VCaP (cell line): Measurements from ENCODE around the gene MLLT6.
A peak's percentile ranks its signal among the peaks of the same experiment; 100 is the strongest.

ENCODE experiments used
- H3K27ac ChIP-seq: fragments of 450-650 bp; 2 replicates; pipeline ENCODE4 v1.5.1; 2017
- TF ChIP-seq, protein P1 (sequence below): fragments of 450-650 bp; conservative IDR thresholded peaks from 2 replicates; pipeline ENCODE4 v1.5.1; 2017; ENCODE audit warnings: mild to moderate bottlenecking, moderate library complexity

MLLT6 gene

DNA sequence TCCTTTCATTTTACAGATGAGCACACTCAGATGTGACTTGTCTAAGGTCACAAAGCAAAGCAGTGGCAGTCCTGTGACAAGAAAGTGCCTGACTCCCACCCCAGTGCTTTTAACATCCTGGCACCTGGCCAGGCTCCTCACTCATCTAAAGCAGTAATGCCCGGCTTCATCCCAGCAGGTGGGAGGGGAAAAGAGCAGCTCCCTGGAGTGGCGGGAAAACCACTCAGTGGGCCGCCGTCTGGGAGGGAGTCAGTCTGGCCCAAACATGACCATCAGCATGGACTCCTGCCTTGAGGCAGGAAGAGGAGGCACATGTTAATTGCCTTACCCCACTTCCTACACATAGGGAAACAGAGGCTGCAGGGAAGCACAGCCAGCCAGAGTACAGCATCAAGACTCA lies 40.5 kb downstream of the MLLT6 start:
- TF ChIP-seq, protein P1, sequence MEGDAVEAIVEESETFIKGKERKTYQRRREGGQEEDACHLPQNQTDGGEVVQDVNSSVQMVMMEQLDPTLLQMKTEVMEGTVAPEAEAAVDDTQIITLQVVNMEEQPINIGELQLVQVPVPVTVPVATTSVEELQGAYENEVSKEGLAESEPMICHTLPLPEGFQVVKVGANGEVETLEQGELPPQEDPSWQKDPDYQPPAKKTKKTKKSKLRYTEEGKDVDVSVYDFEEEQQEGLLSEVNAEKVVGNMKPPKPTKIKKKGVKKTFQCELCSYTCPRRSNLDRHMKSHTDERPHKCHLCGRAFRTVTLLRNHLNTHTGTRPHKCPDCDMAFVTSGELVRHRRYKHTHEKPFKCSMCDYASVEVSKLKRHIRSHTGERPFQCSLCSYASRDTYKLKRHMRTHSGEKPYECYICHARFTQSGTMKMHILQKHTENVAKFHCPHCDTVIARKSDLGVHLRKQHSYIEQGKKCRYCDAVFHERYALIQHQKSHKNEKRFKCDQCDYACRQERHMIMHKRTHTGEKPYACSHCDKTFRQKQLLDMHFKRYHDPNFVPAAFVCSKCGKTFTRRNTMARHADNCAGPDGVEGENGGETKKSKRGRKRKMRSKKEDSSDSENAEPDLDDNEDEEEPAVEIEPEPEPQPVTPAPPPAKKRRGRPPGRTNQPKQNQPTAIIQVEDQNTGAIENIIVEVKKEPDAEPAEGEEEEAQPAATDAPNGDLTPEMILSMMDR: no peak
- peak overlapping the region; percentile 92; the same call in 1 of the 2 replicates for H3K27ac ChIP-seq

DNA sequence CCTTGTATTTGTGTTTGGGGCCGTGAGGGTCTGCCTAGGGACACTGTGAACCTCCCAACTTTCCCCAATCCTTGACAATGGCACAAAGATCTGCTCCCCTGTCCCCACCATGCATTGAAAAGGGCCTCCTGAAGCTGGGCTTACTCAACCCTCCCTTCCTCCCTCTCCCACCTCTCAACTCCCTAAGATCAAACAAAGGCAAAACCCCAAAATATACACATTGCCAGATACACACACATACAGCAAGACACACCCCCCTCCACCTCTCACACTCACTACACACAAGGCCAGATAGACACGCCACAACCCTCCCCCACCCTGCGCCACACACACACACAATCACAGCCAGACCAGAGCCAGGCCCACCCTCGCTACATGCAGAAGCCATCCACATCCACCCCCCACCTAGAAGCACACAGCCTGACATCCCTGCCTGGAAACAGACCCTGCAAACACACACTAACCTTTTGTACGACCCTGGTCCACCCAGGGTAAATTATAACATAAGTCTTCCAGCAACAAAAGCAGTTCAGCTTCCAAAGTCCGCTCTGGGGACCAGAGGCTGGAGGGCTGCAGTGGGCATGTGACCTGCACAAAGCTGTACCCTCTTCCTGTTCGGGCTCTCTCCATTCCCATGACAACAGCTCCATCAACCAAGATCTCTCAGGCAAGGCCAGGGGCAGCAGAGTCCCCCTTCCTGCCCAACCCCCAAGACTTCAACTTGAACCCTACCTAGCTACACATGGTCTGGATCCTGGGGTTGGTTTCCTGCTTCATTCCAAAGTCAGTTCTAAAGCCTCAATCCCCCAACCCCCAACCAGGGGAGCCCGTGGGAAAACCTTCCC lies 41.2 kb downstream of the MLLT6 start:
- TF ChIP-seq, protein P1: no peak
- H3K27ac ChIP-seq: peak overlapping the region; percentile 92

DNA sequence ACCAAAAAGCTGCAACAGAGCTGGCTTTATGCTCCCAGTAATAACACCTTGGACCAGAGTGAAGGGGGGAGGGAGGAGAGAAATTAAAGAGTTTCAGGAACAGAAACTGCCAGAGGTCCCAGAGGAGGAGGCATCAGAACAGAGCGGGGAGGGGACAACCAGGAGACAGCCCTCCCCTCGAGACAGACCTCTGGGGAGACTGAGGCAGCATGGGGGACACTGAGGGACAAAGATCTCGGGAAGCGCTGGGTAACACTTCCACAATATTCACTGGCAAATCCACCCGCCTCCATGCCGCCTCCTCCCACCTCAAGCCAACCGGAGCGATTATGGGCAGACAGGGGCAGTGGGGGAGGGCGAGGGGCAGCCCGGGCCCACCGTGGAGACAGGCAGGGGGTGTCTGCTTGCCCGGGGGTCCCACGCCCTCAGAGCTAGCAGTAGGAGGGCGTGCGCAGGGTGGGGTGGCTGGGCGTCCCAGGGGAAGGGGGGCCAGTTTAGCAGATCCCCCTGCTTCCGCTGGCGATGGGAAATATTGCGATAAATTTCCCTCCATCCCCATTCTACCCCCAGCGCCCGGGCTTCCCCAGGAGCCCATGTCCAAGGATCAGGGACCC lies 41.9 kb downstream of the MLLT6 start:
- TF ChIP-seq, protein P1: no peak
- peak overlapping the region; percentile 92 for H3K27ac ChIP-seq

DNA sequence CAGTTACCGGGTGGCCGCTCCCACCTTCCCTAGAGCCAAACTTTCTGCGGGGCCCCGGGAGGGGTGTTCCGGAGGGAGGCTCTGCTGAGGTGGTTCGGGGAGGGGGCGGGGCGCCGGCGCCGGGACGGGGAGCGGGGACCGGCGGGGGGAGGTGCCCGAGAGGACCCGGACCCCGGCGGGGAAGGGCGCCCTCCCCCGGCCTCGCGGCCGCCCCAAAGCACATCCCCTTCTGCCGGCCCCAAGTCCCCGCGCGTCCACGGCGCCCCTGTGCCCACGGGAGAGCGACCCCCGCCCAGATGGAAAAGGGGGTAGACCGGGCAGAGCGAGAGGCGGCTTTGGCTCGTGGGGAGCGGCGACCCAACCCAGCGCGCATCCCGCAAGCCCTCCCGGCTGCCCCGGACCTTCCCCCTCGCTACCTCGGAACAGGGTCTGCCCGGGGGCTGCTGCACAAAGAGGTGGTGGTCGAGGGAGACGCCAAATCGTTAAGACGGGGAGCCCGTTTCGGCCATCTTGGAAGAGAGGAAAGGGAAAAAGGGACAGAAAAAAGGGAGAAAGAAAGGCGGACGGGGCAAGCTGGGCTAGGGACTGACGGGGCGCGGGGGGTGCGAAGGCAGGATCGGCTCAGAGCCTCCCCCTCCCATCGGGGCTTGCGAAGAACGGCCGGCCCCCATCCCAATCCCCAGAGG lies 42.5 kb downstream of the MLLT6 start:
- H3K27ac ChIP-seq: peak overlapping the region; percentile 92
- TF ChIP-seq, protein P1: no peak; the same call in 1 of the 2 replicates

DNA sequence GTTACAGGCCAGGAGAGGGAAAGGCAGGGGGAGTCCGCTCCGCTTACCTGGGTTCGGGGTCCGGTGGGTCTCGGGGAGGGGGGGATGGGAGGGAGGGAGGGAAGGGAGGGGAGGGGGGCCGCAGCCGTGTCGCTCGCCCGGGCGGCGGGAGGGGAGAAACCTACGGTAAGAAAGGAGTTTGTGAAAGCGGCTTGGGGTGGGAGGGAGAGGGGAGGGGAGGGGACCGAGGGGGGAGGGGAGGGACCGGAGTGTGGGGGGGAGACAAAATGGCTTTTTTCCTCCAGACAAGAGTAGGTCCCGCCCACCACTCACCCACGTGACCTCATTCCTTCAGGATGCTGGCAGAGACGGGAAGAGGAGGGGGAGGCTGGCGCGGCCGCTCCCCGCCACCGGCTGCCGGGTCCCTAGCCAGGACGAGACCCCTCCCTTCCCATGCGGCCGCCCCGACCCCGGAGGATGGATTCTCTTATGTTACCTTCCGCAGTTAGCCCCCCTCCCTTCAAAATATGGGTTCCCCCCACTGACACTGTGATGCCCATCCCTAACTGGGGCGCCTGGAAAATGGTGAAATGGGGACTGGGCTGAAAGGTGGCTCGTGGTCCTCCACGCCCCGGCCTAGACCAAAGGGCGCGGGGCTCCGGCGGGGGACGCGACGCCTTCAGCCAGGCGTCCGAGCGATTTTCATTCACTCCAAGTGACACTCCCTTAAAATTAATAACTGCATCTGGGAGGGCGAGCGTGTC lies 43.2 kb downstream of the MLLT6 start, which contains the start of gene PCGF2:
TSS of gene PCGF2 (minus strand) at position 188 of the 743 bp plus-strand sequence. CDS start 7,934 bp downstream, outside the sequence.
- peak within 1 kb of the TSS; percentile 92 for H3K27ac ChIP-seq
- TF ChIP-seq, protein P1: no peak

DNA sequence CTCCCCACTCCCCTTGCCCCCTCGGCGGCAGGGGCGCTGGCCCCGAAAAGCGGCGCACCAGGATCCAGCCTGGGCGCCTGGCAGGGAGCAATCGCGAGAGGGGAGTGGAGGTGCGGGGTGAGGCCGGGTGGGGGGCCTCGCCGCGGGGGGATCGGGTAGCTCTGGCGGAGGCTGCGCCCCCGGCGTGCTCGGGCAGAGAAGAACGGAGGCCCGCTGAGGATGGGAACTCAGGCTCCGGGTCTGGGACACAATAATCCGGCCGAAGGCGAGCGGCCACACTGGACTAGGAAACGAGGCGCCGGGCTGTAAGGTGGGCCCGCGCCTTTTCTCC lies 43.8 kb downstream of the MLLT6 start:
- H3K27ac ChIP-seq: peak overlapping the region; percentile 92
- TF ChIP-seq, protein P1: no peak
